GM12878 (cell line): Measurements from ENCODE around the gene ARHGAP26. TPM values are rescaled to one million over a fixed set of nuclear protein-coding genes. Genes with fewer than 3 reads are reported as not detected.
A peak's percentile ranks its signal among the peaks of the same experiment; 100 is the strongest.

Source experiments
- ATAC-seq: fragments of 200-7000 bp; cut with Tn5 transposase; 3 replicates; pipeline ENCODE4 v1.9.1; 2020; ENCODE audit warnings: mild to moderate bottlenecking, moderate library complexity
- BruUV-seq: library from RNA; stranded (reverse); fragments of 400-500 nt; replicated peaks from 2 replicates; lab custom pipeline; 2021; lab: Mats Ljungman, UMichigan
- CTCF ChIA-PET: fragments of 300-600 bp; sonication (Branson Sonifier 250); formaldehyde crosslinking; extraction: SDS; loops from one replicate; lab custom pipeline; 2021; ENCODE audit warnings: inconsistent platforms; lab: Yijun Ruan, JAX
- POLR2A ChIA-PET: fragments of 350-600 bp; formaldehyde crosslinking; extraction: SDS; loops from one replicate; lab custom pipeline; 2021; ENCODE audit warnings: inconsistent platforms; lab: Charles Lee
- RAD21 ChIA-PET: fragments of 300-600 bp; sonication (Branson Sonifier 250); formaldehyde crosslinking; loops from one replicate; lab custom pipeline; 2023; ENCODE audit warnings: antibody characterized with exemption; ENCODE audit not compliant: unreplicated experiment; lab: Charles Lee
- SMC1A ChIA-PET: fragments of 300-600 bp; sonication (Branson Sonifier 250); formaldehyde crosslinking; loops from one replicate; lab custom pipeline; 2023; ENCODE audit not compliant: unreplicated experiment, uncharacterized antibody; lab: Charles Lee
- DNase-seq: peaks from one replicate; pipeline ENCODE4 v3.0.0-alpha.2; 2011; ENCODE audit warnings: low read depth, low spot score
- FAIRE-seq: peaks from 3 replicates; lab custom pipeline; 2011; peaks lifted over from hg19 to GRCh38; lab: Jason Lieb, UNC
- H2AFZ ChIP-seq: 2 replicates; pipeline ENCODE4 v1.6.0; 2011; ENCODE audit warnings: low read depth, low read length, control low read depth; ENCODE audit not compliant: control insufficient read depth
- H3K27ac ChIP-seq: 2 replicates; pipeline ENCODE4 v1.5.1; 2011; ENCODE audit warnings: control low read depth; ENCODE audit not compliant: control insufficient read depth, insufficient read depth
- H3K27me3 ChIP-seq, 2 experiments: replicated peaks in 1 of 2; 2 replicates each; pipeline versions ENCODE4 v1.6.0 to v1.6.1; 2011; ENCODE audit warnings: low read length in 1 of 2; ENCODE audit not compliant: control insufficient read depth in 2 of 2, insufficient read depth in 2 of 2
- H3K36me3 ChIP-seq, 2 experiments: 2 replicates each; pipeline ENCODE4 v1.5.1; 2011; ENCODE audit warnings: low read length in 1 of 2; ENCODE audit not compliant: control insufficient read depth in 2 of 2, insufficient read depth in 2 of 2
- H3K4me1 ChIP-seq: 2 replicates; pipeline ENCODE4 v1.6.1; 2011; ENCODE audit warnings: mild to moderate bottlenecking, low read length, moderate library complexity, mixed read lengths; ENCODE audit not compliant: control insufficient read depth, insufficient read depth
- H3K4me2 ChIP-seq: 2 replicates; pipeline ENCODE4 v1.6.0; 2011; ENCODE audit warnings: control low read depth; ENCODE audit not compliant: control insufficient read depth, insufficient read depth
- H3K4me3 ChIP-seq: fragments of 200-600 bp; sonication (generic); 2 replicates; pipeline ENCODE4 v1.5.1; 2016
- H3K79me2 ChIP-seq: 2 replicates; pipeline ENCODE4 v1.6.0; 2011; ENCODE audit warnings: low read length; ENCODE audit not compliant: control insufficient read depth, insufficient read depth
- H3K9ac ChIP-seq: 2 replicates; pipeline ENCODE4 v1.8.0; 2011; ENCODE audit warnings: low read length, control low read depth, mixed read lengths; ENCODE audit not compliant: control insufficient read depth, insufficient read depth
- H3K9me3 ChIP-seq: replicated peaks from 3 replicates; pipeline ENCODE4 v1.5.1; 2011; ENCODE audit warnings: mild to moderate bottlenecking, low read length; ENCODE audit not compliant: control insufficient read depth, insufficient read depth
- H4K20me1 ChIP-seq: 2 replicates; pipeline ENCODE4 v1.6.0; 2011; ENCODE audit not compliant: control insufficient read depth, insufficient read depth
- CUX1 ChIP-seq: IDR thresholded peaks from 2 replicates; pipeline ENCODE4 v1.6.1; 2012; ENCODE audit warnings: improper control_type of control experiment, low read depth, low read length; ENCODE audit not compliant: insufficient replicate concordance
- IRF5 ChIP-seq: fragments of 450-650 bp; IDR thresholded peaks from 2 replicates; pipeline ENCODE4 v1.6.1; 2017; ENCODE audit warnings: borderline replicate concordance
- NFXL1 ChIP-seq: fragments of 450-650 bp; IDR thresholded peaks from 2 replicates; pipeline ENCODE4 v1.6.1; 2017; ENCODE audit warnings: antibody characterized with exemption, mild to moderate bottlenecking, borderline replicate concordance
- RUNX3 ChIP-seq: IDR thresholded peaks from 2 replicates; pipeline ENCODE4 v1.6.1; 2012; ENCODE audit warnings: low read length, inconsistent platforms
- ZBTB11 ChIP-seq: fragments of 450-650 bp; formaldehyde crosslinking; IDR thresholded peaks from 2 replicates; pipeline ENCODE4 v1.5.0; 2022; ENCODE audit warnings: mild to moderate bottlenecking, missing genetic modification characterization
- in situ Hi-C: fragments of 300-500 bp; cut with MboI; formaldehyde crosslinking; loops from 9 replicates; pipeline ENCODE4 v1.14.3; 2018; ENCODE audit warnings: mixed read lengths
- intact Hi-C: fragments of 100-400 bp; cut with micrococcal nuclease; formaldehyde crosslinking; loops from one replicate; pipeline ENCODE4 v1.14.2; 2022; ENCODE audit not compliant: unreplicated experiment
- polyA plus RNA-seq, 11 experiments: library from polyadenylated mRNA; depleted of rRNA in 4 of 11; unstranded in 6 of 11; stranded (reverse) in 5 of 11; fragments of >200 nt; fragmentation: Nextera tagmentation in 4 of 11; fragmentation: Illumina TruSeq in 1 of 11; extraction: Ambion mirVana in 4 of 11; extraction: Trizol in 1 of 11; gene quantifications; 1 replicate in 1 of 11; 2 replicates in 10 of 11; pipeline versions ENCODE4 v1.2.1 to v1.2.3, GENCODE V29; 2011 to 2016; ENCODE audit warnings: inconsistent platforms in 2 of 11, missing spikeins in 2 of 11, low read depth in 1 of 11
- total RNA-seq, 4 experiments: library from RNA; depleted of rRNA in 3 of 4; stranded (reverse); fragments of >200 nt in 3 of 4; fragmentation: Illumina TruSeq in 1 of 4; extraction: Trizol in 1 of 4; gene quantifications; 2 replicates each; pipeline versions ENCODE4 v1.2.1 to v1.2.3, GENCODE V29; 2013 to 2021

Gene ARHGAP26
- total and polyA plus RNA-seq, 10 of the 15 experiments (the other 5 are each of a cell fraction or from before 2014, with no cell fraction given) = 9.4 to 41.5 (median 19.3) TPM

GRCh38 chr5:143196601-143197259, 426.6 kb downstream of the ARHGAP26 start (continued):
- TF ChIP-seq ZBTB11 = no peak
- no peak for TF ChIP-seq IRF5

- no peaks in the 10 kb centered on the region for H4K20me1 ChIP-seq
- peaks cover 6% of the 10 kb centered on the region for H3K9me3 ChIP-seq
- ATAC-seq (no peak), DNase-seq (no peak), FAIRE-seq (peak; percentile 27)
- H2AFZ ChIP-seq = no peak overlapping the region
- SMC1A ChIA-PET = interaction anchor here (0.6 to 3.4 kb wide), 2 partner anchors 11 to 261 kb away, joined by 3 to 25 read pairs; no protein-coding TSS in a partner anchor
- no peak overlapping the region for H3K27ac ChIP-seq
- intact Hi-C loops (no loop called here), in situ Hi-C loops (no loop called here)
- H3K27me3 ChIP-seq = no peaks in the 10 kb centered on the region
- TF ChIP-seq NFXL1 (no peak), RUNX3 (peak; percentile 10; the same call in 1 of the 2 replicates), CUX1 (no peak)
- RAD21 ChIA-PET = no interaction called here
- POLR2A ChIA-PET = interaction anchor here (1.6 to 1.7 kb wide), 2 partner anchors 9 to 13 kb away, joined by 5 to 6 read pairs; no protein-coding TSS in a partner anchor
- CTCF ChIA-PET = no interaction called here
- H3K4me3 ChIP-seq = no peak overlapping the region
- no peaks in the 10 kb centered on the region; a peak in 1 of 4 replicates for H3K36me3 ChIP-seq
- H3K9ac ChIP-seq = no peak overlapping the region
- no TSS peak for BruUV-seq
- H3K4me1 ChIP-seq = no peaks in the 10 kb centered on the region
- H3K4me2 ChIP-seq = no peak overlapping the region
- H3K79me2 ChIP-seq = no peaks in the 10 kb centered on the region
Observed at GRCh38 chr5:143197260-143197656, 427.1 kb downstream of the ARHGAP26 start.
